Fibroblast of lung (primary cell): Measurements from ENCODE around the gene CHTF8. TPM values are rescaled to one million over a fixed set of nuclear protein-coding genes. Genes with fewer than 3 reads are reported as not detected.

ENCODE experiments used
- DNase-seq, 2 donors: peaks; one replicate each; pipeline versions ENCODE4 v3.0.0 to v3.0.0-alpha.2; 2010; ENCODE audit warnings: low read depth in 2 of 2
- H2AFZ ChIP-seq: 2 replicates; pipeline ENCODE4 v1.5.1; 2012; ENCODE audit warnings: low read length, control low read depth, inconsistent platforms
- H3K27ac ChIP-seq: 2 replicates; pipeline ENCODE4 v1.5.1; 2011; ENCODE audit warnings: low read length, control low read depth; ENCODE audit not compliant: insufficient read depth
- H3K27me3 ChIP-seq: 2 replicates; pipeline ENCODE4 v1.5.1; 2011; ENCODE audit warnings: mild to moderate bottlenecking, low read length; ENCODE audit not compliant: control insufficient read depth, insufficient read depth
- H3K36me3 ChIP-seq: 2 replicates; pipeline ENCODE4 v1.5.1; 2011; ENCODE audit warnings: low read length; ENCODE audit not compliant: control insufficient read depth, insufficient read depth
- H3K4me1 ChIP-seq: 2 replicates; pipeline ENCODE4 v1.5.1; 2011; ENCODE audit warnings: low read length; ENCODE audit not compliant: control insufficient read depth, insufficient read depth; ENCODE audit errors: extremely low read depth
- H3K4me2 ChIP-seq: 2 replicates; pipeline ENCODE4 v1.5.1; 2011; ENCODE audit warnings: low read length, control low read depth; ENCODE audit not compliant: insufficient read depth; ENCODE audit errors: extremely low read depth
- H3K4me3 ChIP-seq, 4 experiments: fragments of 200-600 bp in 1 of 4; sonication (generic) in 1 of 4; replicated peaks in 1 of 4; 2 replicates each; pipeline ENCODE4 v1.5.1; 2011 to 2016; ENCODE audit warnings: low read length in 4 of 4, low read depth in 3 of 4, mild to moderate bottlenecking in 3 of 4, control low read depth in 2 of 4, inconsistent platforms in 1 of 4, mixed read lengths in 1 of 4; ENCODE audit not compliant: insufficient read depth in 1 of 4; ENCODE audit errors: control extremely low read depth in 1 of 4
- H3K79me2 ChIP-seq: 2 replicates; pipeline ENCODE4 v1.5.1; 2012; ENCODE audit warnings: mild to moderate bottlenecking, low read length, inconsistent platforms; ENCODE audit not compliant: control insufficient read depth, insufficient read depth
- H3K9ac ChIP-seq: 2 replicates; pipeline ENCODE4 v1.5.1; 2011; ENCODE audit warnings: mild to moderate bottlenecking, low read length, control low read depth; ENCODE audit not compliant: insufficient read depth
- H3K9me3 ChIP-seq: 2 replicates; pipeline ENCODE4 v1.5.1; 2012; ENCODE audit warnings: low read depth, low read length; ENCODE audit not compliant: control insufficient read depth, insufficient read depth
- H4K20me1 ChIP-seq: 2 replicates; pipeline ENCODE4 v1.5.1; 2011; ENCODE audit warnings: low read length; ENCODE audit not compliant: control insufficient read depth, insufficient read depth; ENCODE audit errors: extremely low read depth
- EZH2 ChIP-seq: IDR thresholded peaks from 2 replicates; pipeline ENCODE4 v1.5.1; 2012; ENCODE audit warnings: low read length, control low read depth, mild to moderate bottlenecking; ENCODE audit errors: missing control alignments
- polyA plus RNA-seq, 2 donors: library from polyadenylated mRNA; depleted of rRNA in 1 of 2; stranded (reverse) in 1 of 2; unstranded in 1 of 2; fragments of >200 nt; gene quantifications; 2 replicates each; pipeline ENCODE4 v1.2.1, GENCODE V29; 2011 to 2012; ENCODE audit warnings: missing spikeins in 1 of 2
- total RNA-seq: library from RNA; depleted of rRNA; stranded (reverse); fragments of >200 nt; gene quantifications from 2 replicates; pipeline ENCODE4 v1.2.1, GENCODE V29; 2014
- TF ChIP-seq, protein P1 (sequence below), 2 donors: IDR thresholded peaks in 1 of 2; conservative IDR thresholded peaks in 1 of 2; 1 replicate in 1 of 2; 2 replicates in 1 of 2; pipeline ENCODE4 v1.5.1; 2011 to 2012; ENCODE audit warnings: low read length in 2 of 2, control low read depth in 1 of 2, inconsistent platforms in 1 of 2, low read depth in 1 of 2, mild to moderate bottlenecking in 1 of 2

Gene CHTF8
- total and polyA plus RNA-seq, 2 donors (not counting 1 experiment from before 2014, with no cell fraction given): 55.7 to 74.3 TPM

DNA sequence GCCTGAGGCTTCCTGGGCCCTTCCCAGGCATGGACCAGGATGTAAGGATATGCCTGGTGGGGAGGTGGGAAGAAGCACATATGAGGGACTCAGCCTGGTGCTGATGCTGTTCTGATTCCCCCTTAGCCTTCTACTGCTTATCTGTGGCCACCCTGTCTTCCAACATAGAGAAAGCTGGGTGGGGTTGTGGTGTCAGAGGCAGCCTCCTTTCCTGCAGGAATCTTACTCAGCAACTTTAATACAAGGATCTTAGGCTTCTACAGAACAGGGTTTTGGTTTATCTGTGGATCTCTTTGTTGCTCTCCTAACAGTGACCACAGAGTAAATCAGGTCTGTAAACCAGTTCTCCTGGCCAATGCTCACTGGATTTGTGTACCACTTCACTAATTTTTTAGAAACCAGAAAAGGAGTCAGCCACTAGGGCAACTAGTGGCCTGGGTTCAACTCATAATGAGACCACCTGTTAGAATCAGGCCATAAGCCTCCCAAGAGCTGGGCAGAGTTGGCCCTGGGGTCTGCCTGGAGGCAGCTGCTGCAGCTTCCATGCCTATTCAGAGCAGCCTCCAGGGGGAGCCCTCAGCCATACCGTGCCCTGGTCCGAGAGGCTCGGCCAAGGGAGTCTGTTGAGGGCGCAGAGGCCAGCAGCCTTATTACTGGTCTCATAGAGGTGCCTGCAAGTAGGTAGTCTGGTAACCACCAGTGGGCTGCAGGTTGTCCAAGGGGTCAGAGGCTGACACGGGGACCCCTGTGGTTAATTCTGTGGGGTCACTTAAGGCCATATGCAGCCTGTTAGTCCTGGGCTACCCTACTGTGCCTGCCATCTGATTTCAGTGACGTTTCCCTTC, 19.9 kb downstream of the CHTF8 start:
- Histone ChIP-seq H3K27ac (no peak overlapping the region), H3K9ac (no peak overlapping the region), H3K36me3 (peaks cover 4% of the 10 kb centered on the region), H3K79me2 (no peaks in the 10 kb centered on the region), H3K4me3 (no peak overlapping the region), H3K4me1 (no peaks in the 10 kb centered on the region), H3K27me3 (no peaks in the 10 kb centered on the region), H3K9me3 (no peaks in the 10 kb centered on the region), H2AFZ (no peak overlapping the region), H4K20me1 (no peaks in the 10 kb centered on the region), H3K4me2 (no peak overlapping the region)
- peak in 1 of 2 donors; percentile 38 for DNase-seq
- TF ChIP-seq EZH2: no peak
- TF ChIP-seq, protein P1, sequence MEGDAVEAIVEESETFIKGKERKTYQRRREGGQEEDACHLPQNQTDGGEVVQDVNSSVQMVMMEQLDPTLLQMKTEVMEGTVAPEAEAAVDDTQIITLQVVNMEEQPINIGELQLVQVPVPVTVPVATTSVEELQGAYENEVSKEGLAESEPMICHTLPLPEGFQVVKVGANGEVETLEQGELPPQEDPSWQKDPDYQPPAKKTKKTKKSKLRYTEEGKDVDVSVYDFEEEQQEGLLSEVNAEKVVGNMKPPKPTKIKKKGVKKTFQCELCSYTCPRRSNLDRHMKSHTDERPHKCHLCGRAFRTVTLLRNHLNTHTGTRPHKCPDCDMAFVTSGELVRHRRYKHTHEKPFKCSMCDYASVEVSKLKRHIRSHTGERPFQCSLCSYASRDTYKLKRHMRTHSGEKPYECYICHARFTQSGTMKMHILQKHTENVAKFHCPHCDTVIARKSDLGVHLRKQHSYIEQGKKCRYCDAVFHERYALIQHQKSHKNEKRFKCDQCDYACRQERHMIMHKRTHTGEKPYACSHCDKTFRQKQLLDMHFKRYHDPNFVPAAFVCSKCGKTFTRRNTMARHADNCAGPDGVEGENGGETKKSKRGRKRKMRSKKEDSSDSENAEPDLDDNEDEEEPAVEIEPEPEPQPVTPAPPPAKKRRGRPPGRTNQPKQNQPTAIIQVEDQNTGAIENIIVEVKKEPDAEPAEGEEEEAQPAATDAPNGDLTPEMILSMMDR (conservative IDR thresholded peaks at IDR 0.05 in 1 of 2, IDR thresholded peaks at IDR 0.05 in 1 of 2; ENCODE audit: low read depth in 1 of 2, low read length in 2 of 2): peak; percentile 62 to 73

- H4K20me1 ChIP-seq: no peaks in the 10 kb centered on the region
- H3K4me3 ChIP-seq: no peak overlapping the region
- H2AFZ ChIP-seq: no peak overlapping the region
- H3K27ac ChIP-seq: no peak overlapping the region
- H3K36me3 ChIP-seq: peaks cover 2% of the 10 kb centered on the region
- no peak for DNase-seq
- no peaks in the 10 kb centered on the region for H3K79me2 ChIP-seq
- no peak overlapping the region for H3K4me2 ChIP-seq
- no peak overlapping the region for H3K9ac ChIP-seq
- no peaks in the 10 kb centered on the region for H3K4me1 ChIP-seq
- H3K27me3 ChIP-seq: no peaks in the 10 kb centered on the region
- TF ChIP-seq, protein P1 (conservative IDR thresholded peaks at IDR 0.05 in 1 of 2, IDR thresholded peaks at IDR 0.05 in 1 of 2; ENCODE audit: low read depth in 1 of 2, low read length in 2 of 2): no peak
- TF ChIP-seq EZH2: no peak
- H3K9me3 ChIP-seq: no peaks in the 10 kb centered on the region
These were observed 20.5 kb downstream of the CHTF8 start for GRCh38 chr16:69111876-69112230.

DNA sequence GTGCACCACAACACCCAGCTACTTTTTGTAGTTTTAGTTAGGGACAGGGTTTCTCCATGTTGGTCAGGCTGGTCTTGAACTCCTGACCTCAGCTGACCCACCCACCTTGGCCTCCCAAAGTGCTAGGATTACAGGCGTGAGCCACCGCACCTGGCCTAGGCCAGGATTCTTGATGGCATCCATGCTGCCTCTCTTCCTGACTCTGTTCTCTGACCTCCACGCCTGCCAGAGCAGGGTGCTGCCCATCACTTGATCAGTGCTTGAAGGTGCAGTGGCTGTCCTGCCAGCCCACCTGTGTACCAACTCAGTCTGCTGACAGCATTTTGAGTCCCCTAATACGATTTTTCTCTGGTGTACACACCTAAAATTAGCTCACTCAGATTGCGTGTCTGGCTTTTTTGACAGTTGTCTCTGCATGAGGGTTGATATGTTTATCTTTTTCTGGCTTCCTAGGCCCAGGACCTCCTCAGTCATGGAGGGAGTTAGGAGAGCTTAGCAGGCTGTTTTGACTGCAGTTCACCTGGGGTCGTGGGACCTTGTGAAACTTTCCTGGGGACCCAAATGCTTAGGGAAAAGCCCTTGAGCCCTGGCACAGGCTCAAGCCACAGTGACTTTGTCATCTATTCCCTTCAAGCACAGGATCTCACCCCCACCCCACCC, 21.0 kb downstream of the CHTF8 start:
- no peaks in the 10 kb centered on the region for H3K79me2 ChIP-seq
- peaks cover 3% of the 10 kb centered on the region for H3K4me1 ChIP-seq
- H3K4me2 ChIP-seq: no peak overlapping the region

More for the DNA sequence above, 21.0 kb downstream of the CHTF8 start:
- no peak overlapping the region for H3K9ac ChIP-seq
- H2AFZ ChIP-seq: no peak overlapping the region
- no peaks in the 10 kb centered on the region for H3K27me3 ChIP-seq
- DNase-seq: no peak
- H3K27ac ChIP-seq: no peak overlapping the region
- no peak overlapping the region for H3K4me3 ChIP-seq
- H3K9me3 ChIP-seq: no peaks in the 10 kb centered on the region
- TF ChIP-seq, protein P1 (conservative IDR thresholded peaks at IDR 0.05 in 1 of 2, IDR thresholded peaks at IDR 0.05 in 1 of 2; ENCODE audit: low read depth in 1 of 2, low read length in 2 of 2): no peak
- peaks cover 2% of the 10 kb centered on the region for H3K36me3 ChIP-seq
- no peaks in the 10 kb centered on the region for H4K20me1 ChIP-seq
